Measurements from ENCODE around the gene SH2D5. TPM values are rescaled to one million over a fixed set of nuclear protein-coding genes. Genes with fewer than 3 reads are reported as not detected.
A peak's percentile ranks its signal among the peaks of the same experiment; 100 is the strongest.

SH2D5 gene
- total RNA-seq = not detected
- long read RNA-seq = 0 reads

- DNase-seq (ENCODE audit: missing footprints) = no peak
- intact Hi-C loops (cut with DNase I) = loop anchor here (2.0 kb wide), 1 partner anchor 34 kb away; no protein-coding TSS in a partner anchor
- ATAC-seq = peak; percentile 54
These were observed at the start of gene SH2D5 for GRCh38 chr1:20732588-20733359. Gene SH2D5, minus strand, starts transcription at chr1:20732703. Its CDS starts 4,659 bp downstream, at chr1:20728044.

DNA sequence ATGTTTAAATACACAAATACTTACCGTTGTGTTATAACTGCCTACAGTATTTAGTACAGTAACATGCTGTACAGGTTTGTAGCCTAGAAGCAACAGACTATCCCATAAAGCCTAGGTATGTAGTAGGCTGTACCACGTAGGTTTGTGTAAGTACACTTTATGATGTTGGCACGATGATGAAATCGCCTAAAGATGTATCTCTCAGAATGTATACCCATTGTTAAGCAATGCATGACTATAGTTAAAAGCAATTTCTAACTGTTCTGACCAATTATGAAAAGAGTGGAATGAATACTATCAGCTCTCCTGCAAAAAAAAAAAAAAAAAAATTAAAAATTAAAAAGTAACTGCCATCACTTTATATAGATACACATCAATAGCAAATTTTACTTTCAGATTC is 43.2 kb upstream of the SH2D5 start:
- intact Hi-C loops (cut with DNase I) = no loop called here
- no peak for DNase-seq (ENCODE audit: missing footprints)
- no peak for ATAC-seq

DNA sequence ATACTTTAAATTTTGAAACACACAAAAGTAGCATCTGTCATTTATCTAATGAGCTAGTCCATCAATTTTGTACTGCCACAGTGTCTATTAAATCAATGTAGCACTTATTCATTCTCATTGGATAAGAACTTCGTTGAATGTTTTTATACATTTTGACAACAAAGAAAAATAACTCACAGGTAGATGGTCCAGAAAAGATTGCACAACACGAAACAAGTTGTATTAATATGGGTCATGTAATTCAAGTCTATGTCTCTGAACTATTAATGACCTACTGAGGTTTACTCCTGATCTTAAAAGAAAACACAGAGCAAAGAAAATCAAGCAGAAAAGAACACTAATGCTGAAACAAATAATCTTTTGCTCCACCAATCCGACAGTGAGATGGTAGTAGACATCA is 39.3 kb upstream of the SH2D5 start:
- DNase-seq (ENCODE audit: missing footprints) = no peak
- intact Hi-C loops (cut with DNase I) = no loop called here
- ATAC-seq = no peak

DNA sequence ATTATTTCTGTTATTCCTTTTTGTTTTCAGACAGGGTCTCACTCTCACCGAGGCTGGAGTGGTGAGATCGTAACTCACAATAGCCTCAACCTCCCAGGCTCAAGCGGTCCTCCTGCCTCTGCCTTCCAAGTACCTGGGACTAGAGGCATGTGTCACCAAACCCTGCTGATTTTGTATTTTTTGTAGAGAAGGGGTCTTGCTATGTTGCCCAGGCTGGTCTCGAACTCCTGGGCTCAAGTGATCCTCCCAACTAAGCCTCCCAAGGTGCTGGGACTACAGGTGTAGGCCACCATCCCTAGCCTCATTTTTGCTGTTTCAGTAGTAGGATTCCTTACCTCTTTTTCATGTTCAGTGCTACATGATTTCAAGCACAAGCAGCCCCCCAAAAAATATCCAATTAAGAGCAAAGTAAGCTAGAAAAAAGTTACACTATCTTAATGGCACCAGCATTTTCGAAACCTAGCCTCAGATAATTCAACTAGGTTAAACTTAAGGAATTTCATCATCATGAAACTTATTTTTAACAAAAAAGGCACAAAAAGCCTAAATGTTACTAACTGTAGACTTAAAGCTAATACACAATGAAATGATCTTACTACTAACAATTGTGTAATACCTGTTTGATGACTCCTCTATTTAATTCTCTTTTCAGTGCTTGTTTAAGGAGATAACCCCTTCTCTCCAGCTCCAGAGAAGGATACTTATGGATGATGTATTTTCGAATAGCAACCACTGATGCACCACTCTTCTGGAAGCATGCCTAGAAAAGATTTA is 38.0 kb upstream of the SH2D5 start:
- intact Hi-C loops (cut with DNase I) = no loop called here
- DNase-seq (ENCODE audit: missing footprints) = no peak

GRCh38 chr1:20767271-20767670 is 34.8 kb upstream of the SH2D5 start:
- intact Hi-C loops (cut with DNase I) = no loop called here
- DNase-seq (ENCODE audit: missing footprints) = no peak
- peak; percentile 65 for ATAC-seq

More for the DNA sequence above, 38.0 kb upstream of the SH2D5 start:
- ATAC-seq = no peak

- no peak for ATAC-seq
- intact Hi-C loops (cut with DNase I) = no loop called here
- no peak for DNase-seq (ENCODE audit: missing footprints)
These were observed 30.9 kb upstream of the SH2D5 start for GRCh38 chr1:20763417-20763816.

- DNase-seq (ENCODE audit: missing footprints) = no peak
- intact Hi-C loops (cut with DNase I) = no loop called here
- ATAC-seq = no peak
These were observed 27.8 kb upstream of the SH2D5 start for GRCh38 chr1:20760322-20760721.

- no peak for ATAC-seq
- intact Hi-C loops (cut with DNase I) = no loop called here
- DNase-seq (ENCODE audit: missing footprints) = no peak
These were observed 21.1 kb upstream of the SH2D5 start for GRCh38 chr1:20753589-20753988.

DNA sequence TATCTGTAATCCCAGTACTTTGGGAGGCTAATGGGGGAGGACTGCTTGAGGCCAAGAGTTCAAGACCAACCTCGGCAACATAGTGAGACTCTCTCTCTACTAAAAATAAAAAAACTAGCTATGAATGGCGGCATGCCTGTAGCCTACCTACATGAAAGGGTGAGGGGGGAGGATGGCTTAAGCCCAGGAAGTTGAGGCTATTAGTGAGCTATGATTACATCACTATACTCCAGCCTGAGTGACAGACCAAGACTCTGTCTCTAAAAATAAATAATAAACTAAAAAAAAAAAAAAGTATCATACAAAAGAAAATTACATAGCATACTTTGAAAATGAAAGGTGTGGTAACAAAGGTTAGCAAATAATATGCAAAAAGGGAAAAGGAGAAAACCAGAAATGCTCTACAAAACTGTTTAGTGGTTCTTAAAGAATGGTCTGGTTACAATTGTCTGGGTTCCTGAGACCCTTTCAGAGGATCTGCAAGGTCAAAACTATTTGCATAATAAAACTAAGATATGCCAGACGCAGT is 19.0 kb upstream of the SH2D5 start:
- no peak for ATAC-seq
- intact Hi-C loops (cut with DNase I) = no loop called here

DNA sequence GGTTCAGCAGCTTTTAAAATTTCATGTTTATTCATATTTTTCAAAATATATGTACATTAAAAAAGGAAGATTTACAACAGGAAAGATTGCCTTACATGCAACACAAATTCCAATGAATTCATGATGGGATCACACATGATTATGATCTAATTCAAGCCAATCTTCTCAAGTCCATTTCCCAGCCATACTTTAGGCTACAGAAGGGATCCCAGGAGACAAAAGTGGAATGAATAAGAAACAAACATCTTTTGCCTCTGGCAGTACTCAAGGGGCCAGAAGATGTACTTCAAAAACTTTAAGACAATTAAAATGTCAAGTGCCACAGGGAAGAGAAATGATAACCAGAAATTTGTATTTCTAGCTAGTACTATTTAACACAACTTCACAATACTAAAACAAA is 10.2 kb upstream of the SH2D5 start:
- no peak for ATAC-seq
- no peak for DNase-seq (ENCODE audit: missing footprints)
- intact Hi-C loops (cut with DNase I) = no loop called here

More for the DNA sequence above, 19.0 kb upstream of the SH2D5 start:
- DNase-seq (ENCODE audit: missing footprints) = no peak

- ATAC-seq (no peak), DNase-seq (ENCODE audit: missing footprints) (no peak)
- intact Hi-C loops (cut with DNase I) = no loop called here
These were observed 8.3 kb upstream of the SH2D5 start for GRCh38 chr1:20740781-20741180.

GRCh38 chr1:20739225-20739624 is 6.7 kb upstream of the SH2D5 start:
- ATAC-seq (no peak), DNase-seq (ENCODE audit: missing footprints) (no peak)
- intact Hi-C loops (cut with DNase I) = no loop called here

- intact Hi-C loops (cut with DNase I) = no loop called here
These were observed 3.1 kb upstream of the SH2D5 start for GRCh38 chr1:20735581-20736111.

DNA sequence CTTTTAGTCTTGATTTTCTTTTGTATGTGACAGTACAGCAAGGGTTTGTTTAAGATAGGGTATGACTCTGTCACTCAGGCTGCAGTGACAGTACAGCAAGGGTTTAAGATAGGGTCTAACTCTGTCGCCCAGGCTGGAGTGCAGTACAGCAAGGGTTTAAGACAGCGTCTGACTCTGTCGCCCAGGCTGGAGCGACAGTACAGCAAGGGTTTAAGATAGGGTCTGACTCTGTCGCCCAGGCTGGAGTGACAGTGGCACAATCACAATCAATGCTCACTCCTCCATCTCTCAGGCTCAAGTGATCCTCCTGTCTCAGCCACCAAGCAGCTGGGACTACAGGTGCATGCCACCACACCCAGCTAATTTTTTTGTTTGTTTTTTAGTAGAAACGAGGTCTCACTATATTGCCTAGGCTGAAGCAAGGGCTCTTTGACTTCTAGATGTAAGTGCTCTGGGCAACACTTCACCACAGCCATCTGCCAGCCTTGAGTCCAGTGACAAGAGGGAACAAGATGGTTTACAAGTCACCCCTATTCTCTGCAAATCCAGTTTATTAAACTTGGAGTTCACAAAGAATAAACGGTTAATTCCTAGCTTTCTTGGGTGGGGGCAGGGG is 965 bp upstream of the SH2D5 start:
- no peak for ATAC-seq
- intact Hi-C loops (cut with DNase I) = loop anchor here (2.0 kb wide), 1 partner anchor 35 kb away; no protein-coding TSS in a partner anchor
- DNase-seq (ENCODE audit: missing footprints) = no peak

More at GRCh38 chr1:20735581-20736111, 3.1 kb upstream of the SH2D5 start:
- DNase-seq (ENCODE audit: missing footprints) (no peak), ATAC-seq (no peak)

GRCh38 chr1:20732071-20732587 is 374 bp downstream of the SH2D5 start:
- intact Hi-C loops (cut with DNase I) = loop anchor here (2.0 kb wide), 1 partner anchor 33 kb away; no protein-coding TSS in a partner anchor
- DNase-seq (ENCODE audit: missing footprints) (no peak), ATAC-seq (peak; percentile 83)

GRCh38 chr1:20731057-20731991 is 1.2 kb downstream of the SH2D5 start:
- intact Hi-C loops (cut with DNase I) = no loop called here
- no peak for ATAC-seq
- no peak for DNase-seq (ENCODE audit: missing footprints)

GRCh38 chr1:20730690-20731056 is 1.8 kb downstream of the SH2D5 start:
- DNase-seq (ENCODE audit: missing footprints) = no peak
- intact Hi-C loops (cut with DNase I) = no loop called here
- no peak for ATAC-seq

All from Right ventricle myocardium inferior (tissue), 1 donor.